Fibroblast of lung (primary cell): Measurements from ENCODE around the gene RGS7. TPM values are rescaled to one million over a fixed set of nuclear protein-coding genes. Genes with fewer than 3 reads are reported as not detected.

Source experiments
- DNase-seq, 2 donors: peaks; one replicate each; pipeline versions ENCODE4 v3.0.0 to v3.0.0-alpha.2; 2010; ENCODE audit warnings: low read depth in 2 of 2
- H2AFZ ChIP-seq: 2 replicates; pipeline ENCODE4 v1.5.1; 2012; ENCODE audit warnings: low read length, control low read depth, inconsistent platforms
- H3K27ac ChIP-seq: 2 replicates; pipeline ENCODE4 v1.5.1; 2011; ENCODE audit warnings: low read length, control low read depth; ENCODE audit not compliant: insufficient read depth
- H3K27me3 ChIP-seq: 2 replicates; pipeline ENCODE4 v1.5.1; 2011; ENCODE audit warnings: mild to moderate bottlenecking, low read length; ENCODE audit not compliant: control insufficient read depth, insufficient read depth
- H3K36me3 ChIP-seq: 2 replicates; pipeline ENCODE4 v1.5.1; 2011; ENCODE audit warnings: low read length; ENCODE audit not compliant: control insufficient read depth, insufficient read depth
- H3K4me1 ChIP-seq: 2 replicates; pipeline ENCODE4 v1.5.1; 2011; ENCODE audit warnings: low read length; ENCODE audit not compliant: control insufficient read depth, insufficient read depth; ENCODE audit errors: extremely low read depth
- H3K4me2 ChIP-seq: 2 replicates; pipeline ENCODE4 v1.5.1; 2011; ENCODE audit warnings: low read length, control low read depth; ENCODE audit not compliant: insufficient read depth; ENCODE audit errors: extremely low read depth
- H3K4me3 ChIP-seq, 4 experiments: fragments of 200-600 bp in 1 of 4; sonication (generic) in 1 of 4; replicated peaks in 1 of 4; 2 replicates each; pipeline ENCODE4 v1.5.1; 2011 to 2016; ENCODE audit warnings: low read length in 4 of 4, low read depth in 3 of 4, mild to moderate bottlenecking in 3 of 4, control low read depth in 2 of 4, inconsistent platforms in 1 of 4, mixed read lengths in 1 of 4; ENCODE audit not compliant: insufficient read depth in 1 of 4; ENCODE audit errors: control extremely low read depth in 1 of 4
- H3K79me2 ChIP-seq: 2 replicates; pipeline ENCODE4 v1.5.1; 2012; ENCODE audit warnings: mild to moderate bottlenecking, low read length, inconsistent platforms; ENCODE audit not compliant: control insufficient read depth, insufficient read depth
- H3K9ac ChIP-seq: 2 replicates; pipeline ENCODE4 v1.5.1; 2011; ENCODE audit warnings: mild to moderate bottlenecking, low read length, control low read depth; ENCODE audit not compliant: insufficient read depth
- H3K9me3 ChIP-seq: 2 replicates; pipeline ENCODE4 v1.5.1; 2012; ENCODE audit warnings: low read depth, low read length; ENCODE audit not compliant: control insufficient read depth, insufficient read depth
- H4K20me1 ChIP-seq: 2 replicates; pipeline ENCODE4 v1.5.1; 2011; ENCODE audit warnings: low read length; ENCODE audit not compliant: control insufficient read depth, insufficient read depth; ENCODE audit errors: extremely low read depth
- EZH2 ChIP-seq: IDR thresholded peaks from 2 replicates; pipeline ENCODE4 v1.5.1; 2012; ENCODE audit warnings: low read length, control low read depth, mild to moderate bottlenecking; ENCODE audit errors: missing control alignments
- polyA plus RNA-seq, 2 donors: library from polyadenylated mRNA; depleted of rRNA in 1 of 2; stranded (reverse) in 1 of 2; unstranded in 1 of 2; fragments of >200 nt; gene quantifications; 2 replicates each; pipeline ENCODE4 v1.2.1, GENCODE V29; 2011 to 2012; ENCODE audit warnings: missing spikeins in 1 of 2
- total RNA-seq: library from RNA; depleted of rRNA; stranded (reverse); fragments of >200 nt; gene quantifications from 2 replicates; pipeline ENCODE4 v1.2.1, GENCODE V29; 2014
- TF ChIP-seq, protein P1 (sequence below), 2 donors: IDR thresholded peaks in 1 of 2; conservative IDR thresholded peaks in 1 of 2; 1 replicate in 1 of 2; 2 replicates in 1 of 2; pipeline ENCODE4 v1.5.1; 2011 to 2012; ENCODE audit warnings: low read length in 2 of 2, control low read depth in 1 of 2, inconsistent platforms in 1 of 2, low read depth in 1 of 2, mild to moderate bottlenecking in 1 of 2

The RGS7 gene
- total and polyA plus RNA-seq, 2 donors (not counting 1 experiment from before 2014, with no cell fraction given): 3.6 to 4.2 TPM

DNA sequence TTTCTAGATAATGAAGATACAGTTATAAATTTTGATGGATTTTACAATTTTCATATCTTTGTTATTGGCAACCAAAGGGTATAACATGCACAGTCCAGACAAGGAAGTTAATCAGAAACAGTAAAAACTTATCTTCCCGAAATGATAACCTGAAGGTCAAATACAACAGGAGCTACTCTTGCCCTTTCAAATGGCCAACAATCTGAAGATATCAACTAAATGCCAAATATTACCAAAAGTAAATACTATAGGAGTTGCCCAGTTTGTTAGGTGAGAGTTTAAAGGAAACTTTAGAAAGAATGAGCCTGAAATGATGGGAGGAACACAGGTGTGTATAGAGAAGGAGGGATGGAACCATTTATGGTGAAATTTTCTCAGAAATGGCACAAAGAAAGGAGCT is 153.2 kb downstream of the RGS7 start:
- Histone ChIP-seq H3K9me3 (no peaks in the 10 kb centered on the region), H3K4me3 (no peak overlapping the region), H3K36me3 (no peaks in the 10 kb centered on the region), H3K27ac (no peak overlapping the region), H3K27me3 (no peaks in the 10 kb centered on the region), H3K4me1 (no peaks in the 10 kb centered on the region), H3K4me2 (no peak overlapping the region), H2AFZ (no peak overlapping the region), H3K9ac (no peak overlapping the region), H3K79me2 (no peaks in the 10 kb centered on the region), H4K20me1 (no peaks in the 10 kb centered on the region)
- DNase-seq: no peak
- TF ChIP-seq, protein P1, sequence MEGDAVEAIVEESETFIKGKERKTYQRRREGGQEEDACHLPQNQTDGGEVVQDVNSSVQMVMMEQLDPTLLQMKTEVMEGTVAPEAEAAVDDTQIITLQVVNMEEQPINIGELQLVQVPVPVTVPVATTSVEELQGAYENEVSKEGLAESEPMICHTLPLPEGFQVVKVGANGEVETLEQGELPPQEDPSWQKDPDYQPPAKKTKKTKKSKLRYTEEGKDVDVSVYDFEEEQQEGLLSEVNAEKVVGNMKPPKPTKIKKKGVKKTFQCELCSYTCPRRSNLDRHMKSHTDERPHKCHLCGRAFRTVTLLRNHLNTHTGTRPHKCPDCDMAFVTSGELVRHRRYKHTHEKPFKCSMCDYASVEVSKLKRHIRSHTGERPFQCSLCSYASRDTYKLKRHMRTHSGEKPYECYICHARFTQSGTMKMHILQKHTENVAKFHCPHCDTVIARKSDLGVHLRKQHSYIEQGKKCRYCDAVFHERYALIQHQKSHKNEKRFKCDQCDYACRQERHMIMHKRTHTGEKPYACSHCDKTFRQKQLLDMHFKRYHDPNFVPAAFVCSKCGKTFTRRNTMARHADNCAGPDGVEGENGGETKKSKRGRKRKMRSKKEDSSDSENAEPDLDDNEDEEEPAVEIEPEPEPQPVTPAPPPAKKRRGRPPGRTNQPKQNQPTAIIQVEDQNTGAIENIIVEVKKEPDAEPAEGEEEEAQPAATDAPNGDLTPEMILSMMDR (conservative IDR thresholded peaks at IDR 0.05 in 1 of 2, IDR thresholded peaks at IDR 0.05 in 1 of 2; ENCODE audit: low read depth in 1 of 2, low read length in 2 of 2): no peak
- TF ChIP-seq EZH2: no peak

DNA sequence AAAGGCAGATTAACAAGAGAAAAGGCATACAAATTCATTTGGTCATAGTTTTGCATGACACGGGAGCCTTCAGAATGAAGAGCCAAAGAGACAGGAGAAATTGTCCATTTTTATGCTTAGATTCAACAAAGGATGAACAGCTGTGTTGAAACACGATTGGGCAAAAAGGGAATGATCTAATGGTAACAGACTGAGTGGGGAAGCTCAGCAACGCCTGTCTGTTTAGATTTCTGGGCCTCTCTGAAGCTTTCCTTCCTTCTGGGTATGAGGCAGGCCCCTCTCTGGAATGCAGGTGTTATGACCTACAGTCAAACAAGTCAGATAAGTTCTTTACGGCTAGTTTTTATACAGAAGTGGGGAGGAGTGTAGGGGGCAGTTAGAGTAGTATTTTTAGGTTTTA is 154.6 kb downstream of the RGS7 start:
- DNase-seq: no peak
- H3K4me1 ChIP-seq: no peaks in the 10 kb centered on the region
- no peaks in the 10 kb centered on the region for H3K36me3 ChIP-seq
- no peak overlapping the region for H2AFZ ChIP-seq
- no peaks in the 10 kb centered on the region for H3K9me3 ChIP-seq
- no peaks in the 10 kb centered on the region for H3K27me3 ChIP-seq
- H3K4me3 ChIP-seq: no peak overlapping the region
- no peak overlapping the region for H3K9ac ChIP-seq
- TF ChIP-seq EZH2: no peak
- TF ChIP-seq, protein P1 (conservative IDR thresholded peaks at IDR 0.05 in 1 of 2, IDR thresholded peaks at IDR 0.05 in 1 of 2; ENCODE audit: low read depth in 1 of 2, low read length in 2 of 2): no peak
- no peaks in the 10 kb centered on the region for H3K79me2 ChIP-seq
- H3K27ac ChIP-seq: no peak overlapping the region
- H3K4me2 ChIP-seq: no peak overlapping the region
- no peaks in the 10 kb centered on the region for H4K20me1 ChIP-seq

DNA sequence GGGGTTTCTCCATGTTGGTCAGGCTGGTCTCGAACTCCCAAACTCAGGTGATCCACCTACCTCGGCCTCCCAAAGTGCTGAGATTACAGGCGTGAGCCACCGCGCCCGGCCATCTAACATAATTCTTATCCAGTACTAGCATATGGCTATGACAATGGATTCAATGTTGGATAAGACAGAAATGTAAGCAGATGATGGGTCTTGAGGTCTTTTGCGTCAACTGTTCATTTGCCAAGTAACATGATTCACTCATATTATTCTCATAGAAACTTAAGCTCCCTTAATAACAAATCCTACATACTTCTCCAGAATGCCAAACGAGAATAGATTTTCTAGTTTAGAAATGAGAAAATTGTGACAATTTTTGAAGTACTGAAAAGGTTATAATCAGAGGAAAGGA is 170.3 kb downstream of the RGS7 start:
- H3K4me2 ChIP-seq: no peak overlapping the region
- no peaks in the 10 kb centered on the region for H4K20me1 ChIP-seq
- H3K9me3 ChIP-seq: no peaks in the 10 kb centered on the region
- TF ChIP-seq, protein P1 (conservative IDR thresholded peaks at IDR 0.05 in 1 of 2, IDR thresholded peaks at IDR 0.05 in 1 of 2; ENCODE audit: low read depth in 1 of 2, low read length in 2 of 2): no peak
- TF ChIP-seq EZH2: no peak
- no peaks in the 10 kb centered on the region for H3K36me3 ChIP-seq
- no peak overlapping the region for H3K27ac ChIP-seq
- no peak overlapping the region for H3K9ac ChIP-seq
- no peaks in the 10 kb centered on the region for H3K4me1 ChIP-seq
- H3K27me3 ChIP-seq: no peaks in the 10 kb centered on the region
- no peak overlapping the region for H2AFZ ChIP-seq
- DNase-seq: peak in 1 of 2 donors; percentile 4
- no peaks in the 10 kb centered on the region for H3K79me2 ChIP-seq
- H3K4me3 ChIP-seq: no peak overlapping the region
